Nucleus accumbens (tissue), 56 donors: ENCODE data around the gene EHBP1L1.
"Not testable (repeated sequence)": the region's sequence is repeated elsewhere in the genome, so short reads cannot be mapped to it uniquely, and the experiment has no call there.

Experiments
- DNase-seq, 56 donors: peaks; one replicate each; lab custom pipeline; 2025; lab: John Stamatoyannopoulos, UW

Gene EHBP1L1

DNA sequence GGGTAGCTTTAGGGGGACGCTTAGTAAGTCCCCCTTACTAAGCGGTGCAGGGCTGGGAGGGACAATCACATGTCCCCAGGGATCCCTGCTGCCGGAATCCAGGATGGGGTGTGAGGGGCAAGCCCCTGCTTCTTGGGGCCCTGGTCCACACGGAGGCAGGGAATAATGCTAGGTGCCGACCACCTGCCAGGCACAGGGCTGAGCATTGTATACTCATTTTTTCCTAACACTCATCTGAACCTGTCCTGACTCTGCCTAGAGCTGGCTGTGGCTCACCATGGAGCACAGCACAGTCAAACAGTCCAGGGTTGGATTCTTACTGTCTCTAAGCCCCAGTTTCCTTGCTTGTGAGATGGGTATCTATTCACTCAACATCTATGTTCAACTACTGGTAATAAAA is 16.3 kb upstream of the EHBP1L1 start:
- peak in 1 of 56 donors; percentile 49 for DNase-seq

DNA sequence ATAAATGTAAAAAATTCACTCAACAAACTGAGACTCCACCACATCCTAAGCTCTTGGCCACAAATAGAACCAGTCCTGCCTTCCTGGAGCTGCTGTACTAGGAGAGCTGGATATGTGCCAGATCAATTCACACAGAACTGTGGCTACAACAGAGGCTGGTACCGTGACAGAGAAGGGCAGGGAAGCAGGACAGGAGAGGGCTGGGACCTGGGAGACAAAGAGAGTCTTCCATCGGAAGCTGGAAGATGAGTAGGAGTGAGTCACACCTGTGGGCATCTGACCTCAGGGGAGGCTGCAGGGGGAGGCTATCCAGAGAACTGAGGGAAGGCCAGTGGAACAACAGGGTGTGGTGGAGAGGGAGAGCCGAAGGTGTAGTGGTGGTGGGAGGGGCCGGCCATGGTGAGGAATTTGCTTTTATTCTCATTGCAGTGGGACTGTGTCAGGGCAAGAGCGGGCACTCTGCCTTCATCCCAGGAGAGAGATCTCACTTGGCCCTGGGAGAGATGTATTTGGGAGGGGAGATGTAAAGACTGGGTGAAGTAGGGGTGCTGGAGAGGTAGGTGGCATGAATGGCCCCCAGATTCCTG is 15.8 kb upstream of the EHBP1L1 start:
- DNase-seq = peak in 5 of 56 donors; percentile 10 to 29 (median 28)

DNA sequence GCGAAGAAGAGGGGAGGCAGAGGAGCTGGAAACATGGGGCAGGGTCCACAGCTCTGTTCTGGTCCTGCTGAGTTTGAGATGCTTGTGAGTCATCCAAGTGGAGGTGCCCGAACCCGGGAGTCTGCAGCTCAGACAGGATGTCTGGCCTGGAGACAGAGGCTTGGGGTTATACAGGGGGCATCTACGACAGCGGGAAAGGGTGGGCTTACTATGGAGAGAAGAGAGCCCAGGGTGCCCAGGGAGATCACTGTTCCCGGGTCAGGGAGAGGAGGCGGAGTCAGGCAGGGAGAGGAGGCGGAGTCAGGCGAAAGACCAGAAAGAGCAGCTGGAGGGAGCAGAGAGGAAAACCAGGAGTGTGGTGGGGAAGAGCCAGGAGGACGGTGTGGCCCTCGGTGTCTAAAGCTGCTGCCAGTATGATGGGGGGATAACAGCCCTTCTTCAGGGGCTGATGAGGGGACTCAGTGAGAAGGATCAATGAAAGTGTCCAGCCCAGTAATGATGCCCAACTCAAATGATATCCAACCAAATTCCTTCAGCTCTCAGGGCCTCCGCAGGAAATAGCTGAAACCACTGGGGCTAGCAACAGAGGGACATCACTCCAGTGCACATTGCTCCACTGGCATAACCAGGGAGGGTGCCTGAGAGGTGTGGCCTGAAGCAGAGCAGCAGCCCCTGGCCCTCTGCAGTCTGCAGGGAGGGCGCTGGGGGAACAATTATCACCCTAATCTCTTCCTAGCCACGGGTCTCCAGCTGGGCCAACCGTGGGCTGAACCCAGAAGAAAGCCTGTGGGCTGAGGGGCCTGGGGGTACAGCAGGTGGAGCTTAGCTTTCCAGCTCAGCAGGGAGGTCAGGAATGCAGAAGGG is 15.1 kb upstream of the EHBP1L1 start:
- DNase-seq = peak in 33 of 56 donors; percentile 11 to 71 (median 34)

DNA sequence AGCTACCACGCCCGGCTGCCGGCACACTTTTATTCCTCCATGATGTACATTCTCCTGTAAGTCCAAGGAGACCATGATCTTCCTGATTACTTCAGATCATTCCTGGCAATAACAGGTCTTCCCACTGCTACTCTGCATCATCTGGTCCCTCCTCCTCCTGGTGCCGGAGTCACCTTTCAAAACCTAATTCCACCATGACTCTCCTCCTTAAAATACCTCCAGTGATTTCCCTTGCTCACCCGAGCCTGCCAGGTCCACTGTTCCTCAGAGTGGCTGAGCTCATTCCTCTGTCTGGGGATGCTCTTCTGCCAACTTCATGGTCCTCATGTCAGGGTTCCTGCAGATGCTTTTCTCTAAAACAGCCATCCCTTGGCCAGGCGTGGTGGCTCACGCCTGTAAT is 13.8 kb upstream of the EHBP1L1 start:
- no peak for DNase-seq

DNA sequence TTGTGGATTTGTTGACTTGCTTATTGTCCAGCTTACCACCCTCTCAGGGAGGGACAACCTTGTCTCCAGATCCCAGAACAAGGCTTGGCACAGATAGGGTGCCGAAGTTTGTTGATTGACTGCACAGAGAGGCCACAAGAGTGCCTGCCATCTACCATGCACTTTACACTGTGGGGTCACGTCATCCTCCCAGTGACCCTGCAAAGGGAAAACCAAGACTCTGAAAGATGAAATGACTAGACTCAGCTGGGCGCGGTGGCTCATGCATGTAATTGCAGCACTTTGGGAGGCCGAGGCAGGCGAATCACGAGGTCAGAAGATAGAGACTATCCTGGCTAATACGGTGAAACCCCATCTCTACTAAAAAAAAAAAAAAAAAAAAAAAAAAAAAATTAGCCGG is 13.1 kb upstream of the EHBP1L1 start:
- DNase-seq = no peak

DNA sequence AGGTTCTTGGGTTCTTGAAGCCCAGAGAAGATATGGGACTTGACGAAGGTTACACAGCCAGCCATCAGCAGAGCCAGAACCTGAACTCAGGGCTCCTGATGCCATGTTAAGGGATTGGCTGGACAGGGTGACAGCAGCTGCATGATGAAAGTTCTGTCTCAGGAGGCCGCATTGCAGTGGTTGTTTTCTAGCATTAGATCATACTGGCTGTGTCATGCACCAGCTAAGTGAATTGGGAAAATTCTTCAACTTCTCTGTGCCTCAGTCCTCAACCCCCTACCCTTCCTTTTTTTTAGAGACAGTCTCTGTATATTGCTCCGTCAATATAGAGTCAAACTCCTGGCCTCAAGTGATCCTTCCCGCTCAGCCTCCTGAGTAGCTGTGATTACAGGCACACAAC is 12.3 kb upstream of the EHBP1L1 start:
- no peak for DNase-seq

DNA sequence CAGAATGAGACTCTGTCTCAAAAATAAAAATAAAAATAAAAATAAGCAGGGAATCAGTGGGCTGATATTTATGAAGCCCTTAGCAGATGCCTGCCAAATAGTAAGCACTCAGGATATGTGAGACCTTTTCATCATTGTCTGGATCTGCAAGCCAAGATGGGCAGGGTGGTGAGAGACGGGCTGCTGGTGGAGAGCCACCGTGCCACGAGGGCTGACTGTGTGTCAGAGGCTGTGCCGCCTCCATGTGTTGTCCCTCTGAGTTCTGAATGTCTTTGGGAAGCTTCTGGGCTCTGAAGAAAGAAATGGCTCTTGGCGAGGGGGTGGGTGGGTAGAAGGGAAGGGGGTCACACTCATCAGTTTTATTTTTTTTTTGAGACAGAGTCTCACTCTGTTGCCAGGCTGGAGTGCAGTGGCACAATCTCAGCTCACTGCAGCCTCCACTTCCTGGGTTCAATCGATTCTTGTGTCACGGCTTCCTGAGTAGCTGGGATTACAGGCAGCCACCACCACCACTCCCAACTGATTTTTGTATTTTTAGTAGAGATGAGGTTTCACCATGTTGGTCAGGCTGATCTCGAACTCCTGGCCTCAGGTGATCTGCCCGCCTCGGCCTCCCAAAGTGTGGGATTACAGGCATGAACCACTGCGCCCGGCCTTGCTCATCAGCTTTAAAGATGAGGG is 10.8 kb upstream of the EHBP1L1 start:
- DNase-seq = not testable (repeated sequence)

DNA sequence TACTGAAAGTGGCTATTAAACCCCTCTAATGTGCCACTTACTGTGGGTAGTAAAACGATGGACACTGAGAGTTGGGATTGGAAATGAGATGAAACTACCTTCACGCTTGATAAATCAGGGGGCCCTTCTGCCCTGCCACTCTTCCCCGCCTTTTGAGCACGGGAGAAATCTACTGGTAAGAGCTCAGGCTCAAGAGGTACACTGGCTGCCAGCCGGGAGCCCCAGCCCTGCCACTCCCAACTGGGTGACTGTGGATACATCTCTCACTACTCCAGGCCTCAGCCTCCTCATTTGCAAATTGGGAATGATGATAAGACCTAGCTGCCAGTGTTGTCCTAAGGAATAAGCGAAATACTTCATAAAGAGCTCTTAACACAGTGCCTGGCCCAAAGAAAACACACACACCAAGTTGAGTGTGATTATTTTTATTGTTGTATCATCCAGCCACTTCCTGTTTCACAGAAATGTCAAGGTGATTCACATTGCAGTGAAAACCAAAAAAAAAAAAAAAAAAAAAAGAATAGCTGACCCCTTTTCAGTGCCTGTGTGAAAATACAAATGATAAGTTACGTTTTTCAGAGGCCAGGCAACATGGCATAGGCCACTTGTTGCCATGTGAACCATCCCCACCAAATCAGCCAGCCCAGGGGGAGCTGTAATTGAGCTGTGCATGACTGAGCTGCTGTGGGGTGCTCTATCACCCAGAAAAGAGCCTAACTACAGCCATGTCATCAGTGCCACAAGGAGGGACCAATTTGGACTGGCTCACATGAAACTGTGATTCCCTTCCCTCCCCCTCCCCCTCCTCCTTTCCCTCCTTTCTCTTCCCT is 10.0 kb upstream of the EHBP1L1 start:
- no peak for DNase-seq

DNA sequence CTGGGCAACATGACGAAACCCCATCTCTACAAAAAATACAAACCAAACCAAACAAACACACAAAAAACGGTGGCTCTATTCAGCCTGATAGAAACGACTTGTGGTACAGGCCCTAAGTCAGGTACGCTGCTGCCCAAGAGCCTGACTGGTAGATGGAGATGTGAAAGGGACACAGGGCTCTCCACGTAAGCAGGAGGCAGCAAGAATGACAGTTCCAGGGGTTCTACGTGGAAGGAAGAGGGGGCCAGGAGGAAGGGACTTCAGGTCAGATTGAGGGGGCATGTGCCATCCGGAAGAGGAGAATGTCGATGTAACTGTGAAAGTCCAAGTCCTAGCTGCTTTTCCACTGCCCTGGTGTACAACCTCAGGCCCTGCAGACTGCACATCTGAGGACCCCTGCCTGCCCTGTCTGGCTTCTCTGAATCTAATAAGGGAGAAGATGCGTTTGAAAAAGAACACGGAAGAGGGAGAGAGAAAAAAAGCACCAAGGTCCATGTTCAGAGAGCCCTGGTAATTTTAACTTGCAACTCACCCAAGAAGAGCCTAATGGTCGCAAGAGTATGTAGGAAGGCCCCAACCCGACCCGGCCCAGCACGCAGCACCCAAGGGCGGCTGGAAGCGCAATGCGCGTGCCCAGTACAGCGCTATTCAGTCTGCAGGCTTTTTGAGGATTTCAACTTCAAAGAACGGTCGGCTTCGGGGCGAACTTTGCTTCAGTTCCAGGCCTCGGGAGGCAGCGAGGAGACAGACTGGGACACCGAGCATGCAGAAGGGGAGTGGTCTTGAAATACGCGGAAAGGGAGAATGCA is 6.5 kb upstream of the EHBP1L1 start:
- peak in 6 of 56 donors; percentile 71 to 85 (median 78) for DNase-seq

DNA sequence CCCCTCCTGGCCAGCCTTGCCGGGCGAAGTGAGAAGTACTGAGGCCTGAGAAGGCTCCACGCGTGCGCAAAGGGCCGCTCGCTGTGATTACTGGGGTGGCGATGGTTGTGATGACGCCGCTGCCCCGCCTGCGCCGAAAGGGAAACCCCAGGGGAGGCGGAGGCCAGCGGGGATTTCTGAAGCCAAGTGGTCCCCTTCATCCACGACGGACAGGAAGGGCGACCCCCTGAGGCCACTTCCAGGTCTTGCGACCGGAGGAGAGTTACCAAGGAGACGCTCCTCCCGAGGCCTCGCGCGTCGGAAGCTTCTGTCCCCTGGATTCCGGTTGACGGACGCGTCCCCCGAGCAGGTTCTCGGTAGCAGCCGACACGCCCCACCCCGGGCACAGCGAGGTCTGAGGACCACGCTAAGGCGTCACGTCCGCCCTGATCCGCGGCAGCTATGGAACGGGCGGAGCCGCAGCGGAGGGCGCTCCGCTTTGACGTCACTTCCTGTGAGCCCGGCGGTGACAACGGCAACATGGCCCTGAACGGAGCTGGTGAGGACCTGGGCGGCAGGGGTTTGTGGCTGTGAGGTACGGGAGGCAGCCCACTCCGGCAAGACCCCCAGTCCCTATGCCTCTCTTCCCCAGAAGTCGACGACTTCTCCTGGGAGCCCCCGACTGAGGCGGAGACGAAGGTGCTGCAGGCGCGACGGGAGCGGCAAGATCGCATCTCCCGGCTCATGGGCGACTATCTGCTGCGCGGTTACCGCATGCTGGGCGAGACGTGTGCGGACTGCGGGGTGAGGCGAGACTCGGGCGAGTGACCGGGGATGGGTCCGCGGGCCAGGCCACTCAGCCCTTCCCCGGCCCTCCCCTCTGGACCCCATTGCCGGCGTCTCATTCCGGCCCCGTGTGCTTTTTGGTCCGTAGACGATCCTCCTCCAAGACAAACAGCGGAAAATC is 5.6 kb upstream of the EHBP1L1 start, which contains the start of gene ZNRD2:
ZNRD2 (plus strand) TSS at position 505 of the 946 bp plus-strand sequence; CDS start at position 520, 15 bp downstream.
- peak; percentile 89 to 100 (median 98) for DNase-seq

DNA sequence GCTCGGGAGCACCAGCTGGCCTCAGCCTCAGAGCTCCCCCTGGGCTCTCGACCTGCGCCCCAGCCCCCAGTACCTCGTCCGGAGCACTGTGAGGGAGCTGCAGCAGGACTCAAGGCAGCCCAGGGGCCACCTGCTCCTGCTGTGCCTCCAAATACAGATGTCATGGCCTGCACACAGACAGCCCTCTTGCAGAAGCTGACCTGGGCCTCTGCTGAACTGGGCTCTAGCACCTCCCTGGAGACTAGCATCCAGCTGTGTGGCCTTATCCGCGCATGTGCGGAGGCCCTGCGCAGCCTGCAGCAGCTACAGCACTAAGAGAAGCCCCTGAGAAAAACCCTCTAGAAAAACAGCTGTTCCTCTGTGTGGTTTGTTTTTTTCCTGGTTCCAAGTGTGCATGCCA is 4.4 kb upstream of the EHBP1L1 start:
- no peak for DNase-seq

DNA sequence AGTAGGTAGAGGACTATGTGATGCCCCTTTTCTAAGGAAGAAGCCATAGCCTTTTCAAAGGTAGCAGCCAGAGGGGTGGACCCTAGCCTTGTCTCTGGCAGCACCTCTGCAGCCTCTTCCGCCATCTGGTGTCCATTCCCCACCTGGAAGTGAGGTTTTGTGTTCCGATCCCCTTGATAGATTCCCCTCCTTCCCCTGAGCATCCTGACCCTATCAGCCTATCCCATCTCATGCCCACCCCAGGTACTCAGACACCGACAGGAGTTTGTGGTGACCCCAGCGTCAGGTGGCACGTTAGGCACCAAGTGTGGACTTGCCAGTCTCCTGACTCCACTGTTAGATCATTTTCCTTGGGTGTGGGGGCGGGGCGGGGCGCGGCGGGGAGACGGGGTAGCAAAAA is 3.9 kb upstream of the EHBP1L1 start:
- DNase-seq = peak in 1 of 56 donors; percentile 63

DNA sequence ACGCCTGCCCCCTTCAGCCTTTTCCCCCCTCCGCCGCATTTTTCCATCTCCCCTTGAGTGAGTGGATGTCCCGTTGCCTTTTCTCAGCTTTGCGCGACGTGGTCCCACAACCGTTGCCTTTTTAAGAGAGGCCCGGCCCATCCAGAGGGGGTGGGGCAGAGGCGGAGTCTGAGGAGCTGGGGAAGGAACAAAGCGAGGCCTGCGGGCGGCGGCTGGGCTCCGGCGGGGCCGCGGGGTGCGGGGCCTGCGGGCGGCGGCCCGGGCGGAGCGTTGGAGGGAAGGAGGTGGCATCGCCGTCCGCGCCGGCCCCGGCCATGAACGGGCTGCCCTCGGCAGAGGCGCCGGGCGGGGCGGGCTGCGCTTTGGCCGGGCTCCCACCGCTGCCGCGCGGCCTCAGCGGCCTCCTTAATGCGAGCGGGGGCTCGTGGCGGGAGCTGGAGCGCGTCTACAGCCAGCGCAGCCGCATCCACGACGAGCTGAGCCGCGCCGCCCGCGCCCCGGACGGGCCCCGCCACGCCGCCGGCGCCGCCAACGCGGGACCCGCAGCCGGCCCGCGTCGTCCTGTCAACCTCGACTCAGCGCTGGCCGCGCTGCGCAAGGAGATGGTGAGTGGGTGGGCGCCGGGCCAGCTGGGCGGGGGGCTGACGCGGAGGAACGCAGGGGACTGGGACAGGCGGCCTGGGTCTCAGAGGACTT is 3.3 kb upstream of the EHBP1L1 start, which contains the start of gene FAM89B:
FAM89B (plus strand) TSS at position 183 of the 696 bp plus-strand sequence; CDS start at position 315, 132 bp downstream.
- DNase-seq = peak in 54 of 56 donors; percentile 23 to 95 (median 80)

DNA sequence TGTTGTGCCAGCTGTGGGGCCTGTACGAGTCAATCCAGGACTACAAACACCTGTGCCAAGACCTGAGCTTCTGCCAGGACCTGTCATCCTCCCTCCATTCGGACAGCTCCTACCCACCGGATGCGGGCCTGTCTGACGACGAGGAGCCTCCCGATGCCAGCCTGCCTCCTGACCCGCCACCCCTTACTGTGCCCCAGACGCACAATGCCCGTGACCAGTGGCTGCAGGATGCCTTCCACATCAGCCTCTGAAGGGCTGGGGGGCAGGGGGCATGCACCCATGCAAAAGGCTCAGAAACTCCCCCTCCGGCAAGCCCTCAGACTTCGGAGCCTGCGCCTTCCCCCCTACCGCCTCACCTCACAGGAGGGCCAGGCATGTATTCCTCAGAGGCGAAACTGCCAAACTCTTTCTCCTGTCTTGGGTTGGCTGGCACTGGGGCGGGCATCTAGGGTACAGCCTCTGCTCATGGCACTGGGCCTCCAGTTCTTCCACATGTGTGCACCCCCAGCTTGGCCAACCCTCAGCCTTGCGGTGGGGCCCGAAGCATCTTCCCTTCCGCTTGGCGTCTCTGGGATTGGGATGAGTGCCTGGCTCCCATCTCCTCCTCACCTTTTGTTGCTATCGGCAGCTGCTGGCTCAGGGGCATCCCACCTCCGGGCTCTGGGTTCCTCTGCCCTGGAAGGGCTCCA is 2.3 kb upstream of the EHBP1L1 start:
- DNase-seq = peak in 1 of 56 donors; percentile 57

DNA sequence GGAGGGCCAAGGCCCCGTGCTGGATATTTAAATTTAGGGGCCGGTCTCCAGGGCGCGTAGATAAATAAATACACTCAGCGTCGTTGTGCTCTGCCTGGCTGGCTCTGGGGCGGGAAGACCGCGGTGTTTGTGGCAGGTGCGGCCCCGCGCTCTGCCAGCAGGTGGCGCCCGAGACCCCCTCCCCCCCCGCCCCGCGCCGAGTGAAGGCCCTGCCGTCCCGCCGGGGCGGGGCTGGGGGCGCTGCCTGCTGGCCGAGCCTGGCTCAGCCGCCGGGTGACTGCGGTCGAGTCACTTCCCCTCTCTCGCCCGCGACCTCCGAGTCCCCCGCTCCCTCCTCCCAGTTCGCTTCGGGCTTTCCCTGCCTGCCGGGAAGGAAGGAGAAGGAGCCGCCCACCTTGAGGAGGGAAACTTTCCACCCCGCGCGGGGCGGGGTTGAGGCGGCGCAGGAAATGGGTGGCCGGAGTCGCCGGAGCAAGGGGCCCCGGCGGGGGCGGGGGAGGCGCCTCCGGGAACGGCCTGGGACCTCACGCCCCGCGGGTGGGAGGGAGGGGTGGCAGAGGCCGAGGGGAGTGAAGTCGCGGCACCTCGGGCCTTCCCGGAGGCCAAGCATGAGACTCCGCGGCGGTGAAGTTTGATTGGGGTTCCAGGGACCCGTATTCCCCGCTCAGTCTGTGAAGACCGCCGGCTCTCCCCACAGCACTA is 1.6 kb upstream of the EHBP1L1 start:
- peak in 51 of 56 donors; percentile 28 to 84 (median 62) for DNase-seq
